HG02588 (cell line): ENCODE data around the gene GNB1L.

Source experiments
- ATAC-seq: cut with Tn5 transposase; IDR thresholded peaks from one replicate; pipeline ENCODE4 v1.9.1; 2021; ENCODE audit warnings: mild to moderate bottlenecking, moderate library complexity; ENCODE audit not compliant: unreplicated experiment

GNB1L gene

GRCh38 chr22:19865141-19865829, 10.6 kb upstream of the GNB1L start:
- no peak for ATAC-seq

- no peak for ATAC-seq
These were observed 9.9 kb upstream of the GNB1L start for GRCh38 chr22:19864538-19865106.

DNA sequence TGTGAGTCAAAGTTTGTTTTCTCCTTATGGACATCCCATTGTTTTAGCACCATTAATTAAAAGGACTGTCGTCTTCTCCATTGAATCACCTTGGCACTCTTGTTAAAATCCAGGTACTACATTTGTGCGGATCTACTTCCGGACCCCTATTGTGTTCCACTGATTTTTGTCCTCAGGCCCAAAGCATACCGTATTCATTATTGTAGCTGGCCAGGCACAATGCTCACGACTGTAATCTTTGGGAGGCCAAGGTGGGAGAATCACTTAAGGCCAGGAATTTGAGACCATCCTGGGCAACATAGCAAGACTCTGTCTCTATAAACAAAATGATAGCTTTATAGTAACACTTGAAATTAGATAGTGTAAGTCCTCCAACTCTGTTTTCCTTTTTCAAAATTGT, 8.9 kb upstream of the GNB1L start:
- ATAC-seq, result no peak

DNA sequence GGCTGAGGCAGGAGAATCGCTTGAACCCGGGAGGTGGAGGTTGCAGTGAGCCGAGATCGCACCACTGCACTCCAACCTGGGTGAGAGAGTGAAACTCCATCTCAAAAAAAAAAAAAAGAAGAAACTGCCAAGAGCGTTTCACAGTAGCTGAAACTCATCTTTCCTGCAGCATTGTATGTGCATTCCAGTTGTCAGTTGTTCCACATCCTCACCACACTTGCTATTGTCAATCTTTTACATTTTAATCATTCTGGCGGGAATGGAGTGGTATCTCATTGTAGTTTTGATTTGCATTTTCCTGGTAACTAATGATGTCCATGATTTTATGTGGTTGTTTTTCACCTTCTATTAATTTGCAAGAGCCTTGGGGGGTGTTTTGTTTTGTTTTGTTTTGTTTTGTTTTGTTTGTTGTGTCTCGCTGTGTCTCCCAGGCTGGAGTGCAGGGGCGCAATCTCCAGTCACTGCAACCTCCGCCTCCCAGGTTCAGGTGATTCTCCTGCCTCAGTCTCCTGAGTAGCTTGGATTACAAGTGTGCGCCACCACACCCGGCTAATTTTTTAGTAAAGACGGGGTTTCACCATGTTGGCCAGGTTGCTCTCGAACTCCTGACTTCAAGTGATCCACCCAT, 8.1 kb upstream of the GNB1L start:
- ATAC-seq, result no peak

GRCh38 chr22:19859861-19860510, 5.3 kb upstream of the GNB1L start:
- ATAC-seq, result no peak

- no peak for ATAC-seq
These were observed 2.7 kb upstream of the GNB1L start for GRCh38 chr22:19857382-19857781.

DNA sequence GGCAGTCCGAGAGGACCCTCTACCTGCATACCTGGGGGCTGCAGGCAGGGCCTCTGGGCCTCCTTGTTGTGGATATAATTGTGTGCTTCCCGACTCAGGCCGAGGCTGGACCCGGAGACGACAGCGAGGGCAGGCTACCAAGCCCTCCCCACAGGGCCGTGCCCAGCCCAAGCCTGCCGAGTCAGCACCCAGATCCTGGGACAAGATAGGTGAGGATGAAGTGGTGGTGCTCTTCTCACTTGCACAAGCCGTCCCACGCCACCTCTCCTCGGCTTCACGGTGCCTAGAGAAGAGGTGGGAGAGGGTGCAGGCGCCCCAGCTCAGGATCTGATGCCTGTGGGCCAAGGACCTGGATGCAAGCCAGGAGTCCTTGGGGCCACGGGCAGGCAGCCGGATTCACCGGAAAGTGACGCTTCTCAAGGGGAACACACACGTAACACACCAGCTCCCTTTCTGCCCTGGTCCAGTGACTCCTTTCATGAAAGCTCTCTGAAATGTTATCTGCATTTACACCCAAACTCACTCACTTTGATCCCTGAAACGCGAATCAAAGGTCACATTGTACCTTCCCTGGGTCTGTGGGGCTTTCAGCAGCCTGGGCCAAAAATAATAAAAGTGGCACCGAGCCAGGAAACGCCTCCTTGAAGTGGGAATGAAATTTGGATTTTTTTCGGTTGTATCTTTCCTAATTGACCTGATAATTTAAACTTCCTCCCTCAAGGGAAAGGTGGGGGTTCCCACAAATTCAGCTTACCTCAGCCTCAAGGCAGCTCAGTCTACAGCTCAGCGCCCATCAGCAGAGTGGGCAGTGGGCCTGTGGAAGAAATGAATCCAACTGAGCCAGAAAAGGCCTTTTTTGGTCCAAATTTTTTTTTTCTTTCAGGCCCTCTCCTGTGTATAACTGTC, 1.1 kb upstream of the GNB1L start:
- ATAC-seq, result peak; percentile 11

DNA sequence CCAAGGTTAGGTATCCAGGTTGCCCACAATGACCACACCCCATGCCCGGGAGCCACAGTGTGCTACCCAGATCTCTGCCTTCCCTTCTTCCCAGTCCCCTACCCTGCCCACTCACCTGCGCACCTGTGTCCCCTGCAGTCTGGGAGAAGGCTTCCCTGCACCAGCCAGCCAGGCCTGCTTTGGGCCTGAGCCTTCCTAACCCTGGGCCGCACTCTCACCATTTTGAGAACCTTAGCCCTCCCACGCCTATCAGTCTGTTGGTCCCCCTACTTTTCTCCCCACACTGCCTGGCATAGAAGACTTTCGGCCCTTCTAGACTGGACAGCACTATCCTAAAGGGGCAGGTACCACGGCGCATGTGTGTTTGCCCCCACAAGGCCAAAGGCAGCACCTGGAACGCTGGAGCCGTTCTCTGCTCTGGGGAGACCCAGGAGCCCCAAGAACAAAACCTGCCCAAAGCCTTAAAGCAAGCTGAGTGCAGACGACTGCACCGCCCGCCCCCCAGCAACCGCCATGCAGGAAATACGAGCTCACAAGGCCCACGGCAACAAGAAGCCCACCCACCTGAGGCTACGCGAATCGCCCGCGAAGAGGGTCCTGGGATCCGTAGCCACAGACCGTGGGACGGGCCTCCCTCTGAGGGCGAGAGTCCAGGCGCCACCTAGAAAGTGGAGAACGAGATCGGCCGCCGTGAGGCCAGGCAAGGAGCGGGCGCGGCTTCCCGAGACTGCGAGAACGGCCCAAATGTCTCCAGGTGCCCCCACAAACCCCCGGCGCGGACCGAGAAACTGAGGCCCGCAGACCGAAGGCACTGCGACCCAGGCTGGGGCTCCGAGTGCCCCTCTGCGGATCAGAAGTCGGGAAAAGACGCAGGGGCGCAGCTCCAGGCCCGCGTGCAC, 546 bp downstream of the GNB1L start:
- ATAC-seq, result no peak

- no peak for ATAC-seq
These were observed 1.4 kb downstream of the GNB1L start for GRCh38 chr22:19853058-19853878.

DNA sequence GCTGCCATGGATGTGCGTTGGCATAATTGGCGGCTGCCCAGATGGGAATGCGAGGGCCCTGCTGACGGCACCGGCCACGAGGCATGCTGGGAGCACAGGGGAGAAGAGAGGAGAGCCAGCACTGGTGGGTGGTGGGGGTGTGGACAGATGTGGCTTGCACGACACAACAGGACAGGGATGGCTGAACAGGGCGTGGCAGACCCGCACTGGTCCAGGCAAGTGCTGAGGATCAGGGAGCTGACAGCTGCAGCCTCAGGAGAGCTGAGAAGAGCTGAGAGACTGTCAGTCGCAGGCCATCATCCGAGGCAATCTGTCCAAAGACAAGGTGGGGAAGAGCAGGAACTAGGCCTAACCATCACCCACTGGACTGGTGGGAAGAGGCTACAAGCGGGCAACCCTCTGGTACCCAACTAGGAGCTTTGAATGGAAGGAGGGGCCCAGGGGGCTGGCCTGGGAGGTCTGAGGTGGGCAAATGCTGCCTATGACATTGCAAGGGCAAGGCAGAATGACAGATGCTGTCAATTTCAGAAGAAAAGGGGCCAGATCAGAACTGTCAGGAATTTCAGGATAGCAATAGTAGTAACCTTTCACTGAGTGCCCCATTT, 2.4 kb downstream of the GNB1L start:
- no peak for ATAC-seq

DNA sequence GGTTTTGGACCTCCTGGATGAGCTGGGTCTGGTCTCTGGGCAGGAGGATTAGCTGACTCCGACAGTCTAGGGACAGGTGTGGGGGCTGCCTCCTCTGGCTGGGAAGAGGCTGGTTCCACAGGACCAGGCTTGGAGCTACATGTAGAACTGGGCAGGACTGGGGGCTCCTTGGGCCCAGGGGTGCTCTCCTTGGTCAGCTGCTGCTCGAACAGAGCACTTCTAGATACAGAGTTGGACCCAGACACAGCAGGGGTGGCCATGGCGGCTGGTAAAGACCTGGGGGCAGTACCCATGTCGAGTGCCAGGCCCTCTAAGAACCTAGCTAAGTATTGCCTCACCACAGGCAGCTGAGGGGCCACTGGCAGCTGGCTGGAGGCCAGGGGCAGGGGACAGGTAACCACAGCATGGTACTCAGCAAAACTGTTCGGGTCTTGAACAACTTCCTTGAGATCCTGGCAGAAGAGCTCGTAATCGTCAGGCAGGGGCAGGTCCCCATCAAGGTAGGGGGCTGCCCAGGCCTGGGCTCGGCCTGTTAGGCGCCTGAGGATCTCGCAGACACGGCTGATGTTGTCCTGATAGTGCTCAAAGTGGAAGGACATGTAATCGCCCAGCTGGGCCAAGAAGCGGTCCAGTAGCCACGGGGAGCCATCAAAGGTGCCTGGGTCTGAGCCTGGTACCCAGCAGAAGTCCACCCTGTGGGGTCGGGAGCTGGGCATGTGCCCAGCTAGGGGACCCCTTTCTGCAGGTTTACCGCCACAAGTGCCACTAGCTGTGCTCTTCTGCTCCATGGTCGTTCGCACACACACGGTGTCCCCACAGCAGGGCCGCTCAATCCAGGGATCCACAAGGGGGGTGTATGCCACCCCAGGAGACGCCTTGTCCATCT, 3.1 kb downstream of the GNB1L start:
- no peak for ATAC-seq

- ATAC-seq, result no peak
These were observed 3.9 kb downstream of the GNB1L start for GRCh38 chr22:19850763-19851109.

DNA sequence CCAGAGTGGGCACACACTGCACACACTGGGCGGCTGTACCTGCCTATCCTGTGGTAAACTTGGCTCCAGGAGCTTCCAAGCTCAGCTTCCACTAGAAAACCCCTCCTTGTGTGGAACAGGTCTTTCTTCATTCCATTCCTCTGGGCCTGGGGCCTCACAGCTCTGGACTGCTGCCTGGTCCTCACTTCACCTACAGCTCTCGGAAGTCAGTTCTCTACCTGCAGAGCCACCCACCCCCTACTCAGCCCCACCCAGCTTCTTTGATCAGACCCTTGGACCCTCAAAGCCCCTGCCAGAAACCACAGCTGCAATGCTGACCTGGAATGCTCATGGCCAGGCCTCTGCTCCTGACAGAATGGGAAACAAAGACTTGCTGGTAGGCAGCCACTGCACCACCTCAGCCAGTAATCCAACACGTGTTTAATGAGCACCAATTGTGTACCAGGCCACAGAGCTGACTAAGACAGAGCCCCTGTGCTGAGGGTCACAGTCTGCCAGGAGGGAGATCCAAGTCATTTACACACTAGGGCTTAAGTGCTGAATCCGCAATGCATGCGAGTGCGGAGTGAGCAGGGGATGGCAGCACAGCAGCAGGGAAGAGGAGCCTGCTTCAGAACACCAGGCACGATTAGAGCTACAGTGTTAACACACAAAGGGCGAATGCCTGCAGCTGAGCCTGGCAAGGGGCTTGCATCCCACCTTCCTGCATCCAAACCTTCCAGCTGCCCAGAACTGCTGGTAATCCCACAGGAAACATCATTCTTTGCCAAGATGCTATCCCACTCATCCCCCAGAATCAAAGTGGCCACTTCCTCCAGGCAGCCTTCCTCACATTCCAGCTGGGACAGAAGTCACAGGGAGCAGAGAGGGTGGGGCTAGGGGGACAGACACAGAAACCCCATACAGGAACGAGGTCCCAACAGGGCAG, 4.6 kb downstream of the GNB1L start:
- ATAC-seq, result no peak

GRCh38 chr22:19848298-19849224, 6.1 kb downstream of the GNB1L start:
- no peak for ATAC-seq

DNA sequence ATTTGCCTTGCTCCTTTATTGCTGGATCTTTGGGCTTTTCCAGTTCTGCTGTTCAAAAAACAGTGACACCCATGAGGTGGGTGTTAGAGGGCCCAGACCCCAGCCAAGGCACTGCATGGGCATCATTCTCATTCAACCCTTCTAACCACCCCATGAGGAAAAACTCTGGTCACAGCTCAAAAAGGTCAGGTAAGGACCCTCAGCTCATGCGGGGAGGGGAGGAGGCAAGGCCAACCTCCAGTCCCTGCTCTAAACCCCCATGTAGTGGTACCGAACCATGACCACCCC, 7.4 kb downstream of the GNB1L start:
- no peak for ATAC-seq
